Lower lobe of right lung (tissue), 2 donors: ENCODE results near the gene SMIM7. TPM values are rescaled to one million over a fixed set of nuclear protein-coding genes. Genes with fewer than 3 reads are reported as not detected.

Experiments used
- ATAC-seq, 2 donors: fragments of 200-7000 bp; cut with Tn5 transposase; one replicate each; pipeline ENCODE4 v1.9.1; 2020 to 2022; ENCODE audit warnings: mild to moderate bottlenecking in 2 of 2, moderate library complexity in 2 of 2
- DNase-seq: peaks from one replicate; pipeline ENCODE4 v3.0.0-alpha.2; 2020
- H3K27ac ChIP-seq: fragments of 200-600 bp; one replicate; pipeline ENCODE4 v1.8.0; 2022
- H3K27me3 ChIP-seq: fragments of 200-600 bp; one replicate; pipeline ENCODE4 v1.8.0; 2022; ENCODE audit warnings: low read depth
- H3K36me3 ChIP-seq: fragments of 200-600 bp; one replicate; pipeline ENCODE4 v1.8.0; 2022; ENCODE audit warnings: mild to moderate bottlenecking
- H3K4me1 ChIP-seq: fragments of 200-600 bp; one replicate; pipeline ENCODE4 v1.8.0; 2022
- H3K4me3 ChIP-seq: fragments of 200-600 bp; one replicate; pipeline ENCODE4 v1.8.0; 2022; ENCODE audit warnings: mild to moderate bottlenecking
- H3K9me3 ChIP-seq: fragments of 200-600 bp; one replicate; pipeline ENCODE4 v1.8.0; 2022
- intact Hi-C: fragments of 100-400 bp; cut with DNase I; formaldehyde crosslinking; loops from one replicate; pipeline ENCODE4 v1.11.0; 2022
- long read RNA-seq: library from polyadenylated mRNA; unstranded; transcript quantifications from one replicate; pipeline ENCODE4 v2.0.0, GENCODE V29; 2021
- total RNA-seq: library from RNA; stranded (reverse); fragmentation: NEBNext Ultra II Directional; extraction: Animal tissue kit (Norgen Biotek cat#: 25700); gene quantifications from one replicate; pipeline ENCODE4 v1.2.1, GENCODE V29; 2021
- TF ChIP-seq, protein P1 (sequence below): fragments of 200-600 bp; IDR thresholded peaks from one replicate; pipeline ENCODE4 v1.8.0; 2022; ENCODE audit warnings: antibody characterized with exemption, mild to moderate bottlenecking
- donor health status: DM: no; HTN: yes; CAD: no; lungs with severe emphysema.

SMIM7 gene
- 70.5 TPM for total RNA-seq
- long read RNA-seq, transcript SMIM7-208 (5 exons, 2,776 nt): major isoform, 61 of 111 reads
- long read RNA-seq, transcript SMIM7-214 (4 exons, 1,075 nt): minor isoform, 8 of 111 reads
- long read RNA-seq, transcript SMIM7-210 (6 exons, 1,065 nt): minor isoform, 6 of 111 reads
- long read RNA-seq, partial matches to known transcripts: 4 of 111 reads
- long read RNA-seq, other reads (novel, unspliced or antisense): 14 of 111 reads

DNA sequence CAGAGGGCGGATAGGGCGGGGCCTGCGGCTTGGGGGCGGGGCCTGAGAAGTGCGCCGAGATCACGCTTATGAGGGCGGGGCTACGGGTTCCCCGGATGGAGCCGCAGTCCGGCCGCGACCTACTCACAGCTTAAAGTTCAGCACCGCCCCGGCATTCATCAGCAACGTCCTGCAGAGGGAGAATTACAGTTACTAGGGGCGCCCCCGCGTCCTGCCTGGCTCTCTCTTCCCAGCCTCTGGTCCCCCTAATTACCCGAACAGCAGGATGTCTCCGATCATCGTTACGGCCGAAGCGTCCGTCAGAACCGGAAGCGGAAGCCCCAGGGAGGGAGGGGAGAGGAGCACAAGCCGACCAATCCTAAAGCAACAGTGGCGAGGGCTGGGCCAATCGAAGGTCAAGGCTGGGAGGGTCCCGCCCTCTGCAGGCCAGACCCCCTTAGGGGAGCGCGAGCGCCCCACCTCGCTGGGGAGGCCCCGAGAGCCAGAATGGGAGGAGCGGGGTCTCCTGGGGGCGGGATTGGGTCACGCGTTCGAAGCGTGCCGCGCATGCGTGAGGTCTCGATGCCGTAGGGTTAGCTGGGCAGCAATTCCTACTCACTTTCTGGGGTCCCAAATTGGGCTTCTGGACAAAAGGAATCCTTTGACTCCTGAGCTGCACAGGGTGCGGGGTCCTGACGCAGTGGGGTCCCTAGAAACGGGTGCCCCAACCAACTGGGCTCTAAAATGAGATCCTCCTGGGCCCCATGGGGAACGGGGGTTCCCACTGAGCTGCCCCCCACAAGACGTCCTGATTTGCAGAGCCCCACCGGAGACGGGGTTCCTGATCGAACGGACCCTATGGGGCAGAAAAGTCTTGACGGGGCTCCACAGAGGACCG lies at the start of gene SMIM7:
SMIM7 (minus strand) TSS at position 313 of the 877 bp plus-strand sequence; CDS start at position 279, 34 bp downstream.
- H3K27ac ChIP-seq: peak within 1 kb of the TSS; percentile 91
- H3K36me3 ChIP-seq: peaks cover 39% of the 10 kb centered on the region
- intact Hi-C loops: no loop called here
- no peaks in the 10 kb centered on the region for H3K27me3 ChIP-seq
- peak within 1 kb of the TSS; percentile 86 for H3K4me3 ChIP-seq
- peaks cover 30% of the 10 kb centered on the region for H3K4me1 ChIP-seq
- ATAC-seq: peak; percentile 99
- TF ChIP-seq, protein P1, sequence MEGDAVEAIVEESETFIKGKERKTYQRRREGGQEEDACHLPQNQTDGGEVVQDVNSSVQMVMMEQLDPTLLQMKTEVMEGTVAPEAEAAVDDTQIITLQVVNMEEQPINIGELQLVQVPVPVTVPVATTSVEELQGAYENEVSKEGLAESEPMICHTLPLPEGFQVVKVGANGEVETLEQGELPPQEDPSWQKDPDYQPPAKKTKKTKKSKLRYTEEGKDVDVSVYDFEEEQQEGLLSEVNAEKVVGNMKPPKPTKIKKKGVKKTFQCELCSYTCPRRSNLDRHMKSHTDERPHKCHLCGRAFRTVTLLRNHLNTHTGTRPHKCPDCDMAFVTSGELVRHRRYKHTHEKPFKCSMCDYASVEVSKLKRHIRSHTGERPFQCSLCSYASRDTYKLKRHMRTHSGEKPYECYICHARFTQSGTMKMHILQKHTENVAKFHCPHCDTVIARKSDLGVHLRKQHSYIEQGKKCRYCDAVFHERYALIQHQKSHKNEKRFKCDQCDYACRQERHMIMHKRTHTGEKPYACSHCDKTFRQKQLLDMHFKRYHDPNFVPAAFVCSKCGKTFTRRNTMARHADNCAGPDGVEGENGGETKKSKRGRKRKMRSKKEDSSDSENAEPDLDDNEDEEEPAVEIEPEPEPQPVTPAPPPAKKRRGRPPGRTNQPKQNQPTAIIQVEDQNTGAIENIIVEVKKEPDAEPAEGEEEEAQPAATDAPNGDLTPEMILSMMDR: peak; percentile 34
- peak; percentile 98 for DNase-seq
- H3K9me3 ChIP-seq: no peaks in the 10 kb centered on the region

DNA sequence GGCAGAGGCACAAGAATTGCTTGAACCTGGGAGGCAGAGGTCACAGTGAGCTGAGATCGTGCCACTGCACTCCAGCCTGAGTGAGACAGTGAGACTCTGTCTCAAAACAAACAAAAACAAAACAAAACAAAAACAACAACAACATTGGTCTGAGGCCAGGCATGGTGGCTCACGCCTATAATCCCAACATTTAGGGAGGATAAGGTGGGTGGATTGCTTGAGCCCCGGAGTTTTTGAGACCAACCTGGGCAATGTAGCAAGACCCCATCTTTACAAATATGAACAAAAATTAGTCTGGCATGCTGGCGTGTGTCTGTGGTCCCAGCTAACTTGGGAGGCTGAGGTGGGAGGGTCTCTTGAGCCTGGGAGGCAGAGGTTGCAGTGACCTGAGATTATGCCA lies 43.7 kb upstream of the SMIM7 start:
- Histone ChIP-seq H3K9me3 (no peaks in the 10 kb centered on the region), H3K4me1 (no peaks in the 10 kb centered on the region), H3K27me3 (no peaks in the 10 kb centered on the region), H3K4me3 (no peak overlapping the region), H3K36me3 (no peaks in the 10 kb centered on the region), H3K27ac (no peak overlapping the region)
- DNase-seq (no peak), ATAC-seq (no peak)
- intact Hi-C loops: no loop called here
- TF ChIP-seq, protein P1: no peak

DNA sequence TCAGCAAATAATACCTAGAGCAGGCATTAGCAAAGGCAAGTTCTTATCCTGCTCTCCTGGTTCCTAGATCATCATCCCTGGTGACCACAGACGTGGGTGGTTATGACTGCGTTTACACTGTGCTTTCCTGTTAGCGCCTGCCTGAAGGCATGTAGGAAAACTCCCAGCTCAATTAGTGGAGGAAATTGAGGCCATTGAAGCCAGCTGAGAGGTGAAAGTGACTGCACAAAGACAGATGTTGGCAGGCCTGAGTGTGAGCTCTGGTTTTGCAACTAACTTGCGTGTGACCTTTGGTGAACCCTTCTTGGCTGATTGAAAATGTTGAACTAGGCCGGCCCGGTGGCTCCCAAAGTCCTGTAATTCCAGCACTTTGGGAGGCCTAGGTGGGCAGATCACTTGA lies 42.2 kb upstream of the SMIM7 start:
- ATAC-seq (peak; percentile 18 to 72), DNase-seq (no peak)
- TF ChIP-seq, protein P1: no peak
- Histone ChIP-seq H3K4me1 (no peaks in the 10 kb centered on the region), H3K4me3 (no peak overlapping the region), H3K27ac (no peak overlapping the region), H3K36me3 (no peaks in the 10 kb centered on the region), H3K9me3 (no peaks in the 10 kb centered on the region), H3K27me3 (no peaks in the 10 kb centered on the region)
- intact Hi-C loops: no loop called here

DNA sequence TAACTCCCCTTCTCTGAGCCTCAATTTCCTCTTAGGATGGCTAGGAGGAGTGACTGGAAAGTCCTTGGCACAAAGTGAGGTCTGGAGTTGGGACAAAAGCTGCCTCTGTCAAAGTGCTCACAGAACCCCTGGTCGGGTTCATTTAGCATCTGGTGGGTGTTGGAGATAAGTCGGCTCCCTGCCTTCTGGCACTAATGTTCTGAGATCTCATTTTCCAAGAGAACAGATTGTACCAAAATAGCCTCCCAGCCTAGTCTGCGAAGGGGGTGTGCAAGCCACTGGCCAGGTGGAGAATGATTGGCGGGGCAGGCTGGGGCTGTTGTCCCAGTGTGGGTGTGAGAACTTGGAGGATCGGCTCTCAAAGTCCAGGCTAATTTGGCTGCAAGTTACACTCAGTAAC lies 39.0 kb upstream of the SMIM7 start:
- Histone ChIP-seq H3K36me3 (no peaks in the 10 kb centered on the region), H3K9me3 (no peaks in the 10 kb centered on the region), H3K4me1 (no peaks in the 10 kb centered on the region), H3K27ac (no peak overlapping the region), H3K27me3 (no peaks in the 10 kb centered on the region), H3K4me3 (no peak overlapping the region)
- intact Hi-C loops: no loop called here
- TF ChIP-seq, protein P1: no peak
- peak; percentile 46 for DNase-seq
- peak; percentile 36 to 68 for ATAC-seq

DNA sequence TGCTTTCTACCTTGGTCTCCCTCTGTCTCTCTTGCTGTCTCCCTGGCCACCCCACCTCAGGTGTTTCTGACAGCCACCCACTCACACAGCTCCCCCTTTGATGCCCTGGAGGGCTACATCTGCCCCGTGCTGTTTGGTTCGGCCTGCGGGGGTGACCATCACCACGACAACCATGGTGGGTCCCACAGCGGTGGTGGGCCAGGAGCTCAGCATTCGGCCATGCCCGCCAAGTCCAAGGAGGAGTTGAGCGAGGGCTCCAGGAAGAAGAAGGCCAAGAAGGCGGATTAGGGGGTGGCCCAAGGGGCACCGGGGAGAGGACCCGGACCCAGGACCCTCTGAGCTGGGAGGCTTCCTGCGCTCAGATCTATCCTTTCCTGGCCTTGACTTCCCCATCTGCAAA lies 28.1 kb upstream of the SMIM7 start:
- no peak for ATAC-seq
- no peak overlapping the region for H3K27ac ChIP-seq
- no peaks in the 10 kb centered on the region for H3K4me1 ChIP-seq
- H3K4me3 ChIP-seq: no peak overlapping the region
- intact Hi-C loops: no loop called here
- no peaks in the 10 kb centered on the region for H3K27me3 ChIP-seq
- no peak for DNase-seq
- no peaks in the 10 kb centered on the region for H3K36me3 ChIP-seq
- no peaks in the 10 kb centered on the region for H3K9me3 ChIP-seq
- TF ChIP-seq, protein P1: no peak
